ENCODE data around the gene CERK.

CERK gene

GRCh38 chr22:46655861-46656608 lies 82.0 kb downstream of the CERK start:
- H3K27ac ChIP-seq (replicated peaks) = no peak overlapping the region
- no peak overlapping the region for H3K4me3 ChIP-seq (replicated peaks; ENCODE audit: insufficient read depth, low read length)
- no peaks in the 10 kb centered on the region for H3K27me3 ChIP-seq (ENCODE audit: insufficient read depth, poor library complexity, severe bottlenecking)
- no peak for DNase-seq (ENCODE audit: low read depth in 1 of 2, low spot score in 1 of 2)
- no peak for TF ChIP-seq SPI1 (IDR thresholded peaks at IDR 0.05; ENCODE audit: borderline replicate concordance, low read depth)
- no peak; the same call in 1 of the 2 replicates for TF ChIP-seq POLR2AphosphoS5 (IDR thresholded peaks at IDR 0.05; ENCODE audit: low read depth)
- TF ChIP-seq, protein P1, sequence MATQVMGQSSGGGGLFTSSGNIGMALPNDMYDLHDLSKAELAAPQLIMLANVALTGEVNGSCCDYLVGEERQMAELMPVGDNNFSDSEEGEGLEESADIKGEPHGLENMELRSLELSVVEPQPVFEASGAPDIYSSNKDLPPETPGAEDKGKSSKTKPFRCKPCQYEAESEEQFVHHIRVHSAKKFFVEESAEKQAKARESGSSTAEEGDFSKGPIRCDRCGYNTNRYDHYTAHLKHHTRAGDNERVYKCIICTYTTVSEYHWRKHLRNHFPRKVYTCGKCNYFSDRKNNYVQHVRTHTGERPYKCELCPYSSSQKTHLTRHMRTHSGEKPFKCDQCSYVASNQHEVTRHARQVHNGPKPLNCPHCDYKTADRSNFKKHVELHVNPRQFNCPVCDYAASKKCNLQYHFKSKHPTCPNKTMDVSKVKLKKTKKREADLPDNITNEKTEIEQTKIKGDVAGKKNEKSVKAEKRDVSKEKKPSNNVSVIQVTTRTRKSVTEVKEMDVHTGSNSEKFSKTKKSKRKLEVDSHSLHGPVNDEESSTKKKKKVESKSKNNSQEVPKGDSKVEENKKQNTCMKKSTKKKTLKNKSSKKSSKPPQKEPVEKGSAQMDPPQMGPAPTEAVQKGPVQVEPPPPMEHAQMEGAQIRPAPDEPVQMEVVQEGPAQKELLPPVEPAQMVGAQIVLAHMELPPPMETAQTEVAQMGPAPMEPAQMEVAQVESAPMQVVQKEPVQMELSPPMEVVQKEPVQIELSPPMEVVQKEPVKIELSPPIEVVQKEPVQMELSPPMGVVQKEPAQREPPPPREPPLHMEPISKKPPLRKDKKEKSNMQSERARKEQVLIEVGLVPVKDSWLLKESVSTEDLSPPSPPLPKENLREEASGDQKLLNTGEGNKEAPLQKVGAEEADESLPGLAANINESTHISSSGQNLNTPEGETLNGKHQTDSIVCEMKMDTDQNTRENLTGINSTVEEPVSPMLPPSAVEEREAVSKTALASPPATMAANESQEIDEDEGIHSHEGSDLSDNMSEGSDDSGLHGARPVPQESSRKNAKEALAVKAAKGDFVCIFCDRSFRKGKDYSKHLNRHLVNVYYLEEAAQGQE (IDR thresholded peaks at IDR 0.05; ENCODE audit: insufficient replicate concordance, low read depth) = no peak
- TF ChIP-seq CTCF (IDR thresholded peaks at IDR 0.05; ENCODE audit: insufficient read depth, low read length) = no peak
- TF ChIP-seq GABPA (IDR thresholded peaks at IDR 0.05; ENCODE audit: low read depth) = no peak

- H3K4me3 ChIP-seq (replicated peaks; ENCODE audit: insufficient read depth, low read length) = no peak overlapping the region
- TF ChIP-seq SPI1 (IDR thresholded peaks at IDR 0.05; ENCODE audit: borderline replicate concordance, low read depth) (no peak), POLR2AphosphoS5 (IDR thresholded peaks at IDR 0.05; ENCODE audit: low read depth) (no peak), GABPA (IDR thresholded peaks at IDR 0.05; ENCODE audit: low read depth) (no peak), CTCF (IDR thresholded peaks at IDR 0.05; ENCODE audit: insufficient read depth, low read length) (no peak)
- TF ChIP-seq, protein P1 (IDR thresholded peaks at IDR 0.05; ENCODE audit: insufficient replicate concordance, low read depth) = no peak
- DNase-seq (ENCODE audit: low read depth in 1 of 2, low spot score in 1 of 2) = no peak
- no peaks in the 10 kb centered on the region for H3K27me3 ChIP-seq (ENCODE audit: insufficient read depth, poor library complexity, severe bottlenecking)
- H3K27ac ChIP-seq (replicated peaks) = no peak overlapping the region
Measured at GRCh38 chr22:46654927-46655595, 83.0 kb downstream of the CERK start.

- H3K27me3 ChIP-seq (ENCODE audit: insufficient read depth, poor library complexity, severe bottlenecking) = no peaks in the 10 kb centered on the region
- TF ChIP-seq SPI1 (IDR thresholded peaks at IDR 0.05; ENCODE audit: borderline replicate concordance, low read depth) (no peak), POLR2AphosphoS5 (IDR thresholded peaks at IDR 0.05; ENCODE audit: low read depth) (no peak), GABPA (IDR thresholded peaks at IDR 0.05; ENCODE audit: low read depth) (no peak)
- no peak for DNase-seq (ENCODE audit: low read depth in 1 of 2, low spot score in 1 of 2)
- no peak overlapping the region for H3K27ac ChIP-seq (replicated peaks)
- H3K4me3 ChIP-seq (replicated peaks; ENCODE audit: insufficient read depth, low read length) = no peak overlapping the region
Measured at GRCh38 chr22:46654426-46654825, 83.6 kb downstream of the CERK start.

DNA sequence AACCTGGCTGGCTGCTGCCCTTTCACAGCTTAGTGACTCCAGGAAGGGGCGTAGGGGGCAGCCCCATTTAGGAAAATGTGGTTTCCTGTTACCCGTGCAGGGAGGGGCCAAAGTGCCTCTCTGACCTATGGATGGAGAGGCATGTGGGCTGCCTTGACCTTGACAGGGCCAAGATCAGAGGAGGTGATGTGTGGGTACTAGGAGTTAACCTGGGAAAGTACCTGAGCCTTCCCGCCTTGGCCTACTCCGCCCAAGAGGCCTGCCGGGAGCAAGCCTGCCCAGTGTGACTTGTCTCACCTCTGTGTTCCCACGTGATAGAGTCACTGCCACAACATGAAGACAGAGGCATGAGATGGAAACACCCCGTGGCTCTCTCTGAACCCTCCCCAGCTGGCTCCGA lies 84.5 kb downstream of the CERK start:
- no peak overlapping the region for H3K27ac ChIP-seq (replicated peaks)
- no peak for TF ChIP-seq CTCF (IDR thresholded peaks at IDR 0.05; ENCODE audit: insufficient read depth, low read length)
- TF ChIP-seq, protein P1 (IDR thresholded peaks at IDR 0.05; ENCODE audit: insufficient replicate concordance, low read depth) = no peak
- no peak for TF ChIP-seq SPI1 (IDR thresholded peaks at IDR 0.05; ENCODE audit: borderline replicate concordance, low read depth)
- no peak for TF ChIP-seq POLR2AphosphoS5 (IDR thresholded peaks at IDR 0.05; ENCODE audit: low read depth)
- no peak for TF ChIP-seq GABPA (IDR thresholded peaks at IDR 0.05; ENCODE audit: low read depth)
- H3K4me3 ChIP-seq (replicated peaks; ENCODE audit: insufficient read depth, low read length) = no peak overlapping the region
- H3K27me3 ChIP-seq (ENCODE audit: insufficient read depth, poor library complexity, severe bottlenecking) = no peaks in the 10 kb centered on the region
- no peak for DNase-seq (ENCODE audit: low read depth in 1 of 2, low spot score in 1 of 2)

Measured in HL-60 (cell line).